HEK293 (cell line): ENCODE results near the gene DUSP16.

Experiments used
- HOXA7 ChIP-seq: sonication (generic); formaldehyde crosslinking; IDR thresholded peaks from 2 replicates; pipeline ENCODE4 v1.8.1; 2022; ENCODE audit warnings: missing genetic modification reagents, borderline replicate concordance
- HOXD13 ChIP-seq: sonication (generic); formaldehyde crosslinking; IDR thresholded peaks from 2 replicates; pipeline ENCODE4 v1.8.0; 2022; ENCODE audit warnings: missing genetic modification reagents, borderline replicate concordance
- ZNF140 ChIP-seq: fragments of 450-650 bp; formaldehyde crosslinking; IDR thresholded peaks from 2 replicates; pipeline ENCODE4 v1.5.1; 2016; ENCODE audit warnings: missing biosample characterization, missing genetic modification characterization
- ZNF274 ChIP-seq, 2 experiments: fragments of 200-500 bp in 1 of 2; fragments of 450-650 bp in 1 of 2; sonication (Bioruptor generic) in 1 of 2; formaldehyde crosslinking in 1 of 2; IDR thresholded peaks; 2 replicates each; pipeline versions ENCODE4 v1.5.1 to v1.6.1; 2014 to 2016; ENCODE audit warnings: borderline replicate concordance in 1 of 2, inconsistent platforms in 1 of 2, low read length in 1 of 2, missing biosample characterization in 1 of 2, missing genetic modification characterization in 1 of 2
- TF ChIP-seq, protein P1 (sequence below): fragments of 450-650 bp; formaldehyde crosslinking; IDR thresholded peaks from 2 replicates; pipeline ENCODE4 v1.5.1; 2016; ENCODE audit warnings: missing biosample characterization, missing genetic modification characterization
- TF ChIP-seq, protein P2 (sequence below): fragments of 450-650 bp; formaldehyde crosslinking; IDR thresholded peaks from 2 replicates; pipeline ENCODE4 v1.5.1; 2016; ENCODE audit warnings: missing biosample characterization, missing genetic modification characterization
- TF ChIP-seq, protein P3 (sequence below): fragments of 450-650 bp; formaldehyde crosslinking; conservative IDR thresholded peaks from 2 replicates; pipeline ENCODE4 v1.5.1; 2016; ENCODE audit warnings: low read depth, missing biosample characterization, missing genetic modification characterization
- TF ChIP-seq, protein P4 (sequence below): sonication (generic); formaldehyde crosslinking; IDR thresholded peaks from 2 replicates; pipeline ENCODE4 v1.8.1; 2022; ENCODE audit warnings: mild to moderate bottlenecking, moderate library complexity, missing genetic modification reagents
- TF ChIP-seq, protein P5 (sequence below): fragments of 450-650 bp; formaldehyde crosslinking; IDR thresholded peaks from 2 replicates; pipeline ENCODE4 v1.5.1; 2017; ENCODE audit warnings: missing biosample characterization, missing genetic modification characterization

DNA sequence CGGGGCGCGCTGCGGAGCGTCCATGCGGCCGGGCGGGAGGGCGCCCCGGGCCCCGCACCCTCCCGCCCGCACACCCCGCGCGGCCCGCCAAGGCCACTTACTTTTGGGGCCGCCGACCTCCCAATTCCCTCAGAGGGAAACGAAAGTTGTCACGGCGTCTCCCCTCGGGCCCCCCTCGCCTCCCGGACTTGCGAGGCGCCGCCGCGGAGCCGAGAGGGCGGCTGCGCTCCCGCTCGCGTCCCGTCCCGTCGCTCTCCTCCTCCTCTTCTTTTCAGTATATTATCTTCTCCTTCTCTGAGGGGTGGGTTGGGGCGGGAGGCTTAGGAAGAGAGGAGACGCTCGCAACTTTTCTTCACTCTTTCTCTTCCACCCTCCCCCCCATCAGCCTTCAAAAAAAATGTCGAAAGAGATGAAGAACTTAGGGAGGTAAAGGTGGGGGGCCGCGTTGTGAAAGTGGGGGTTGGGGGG lies 613 bp downstream of the DUSP16 start:
- TF ChIP-seq, protein P1, sequence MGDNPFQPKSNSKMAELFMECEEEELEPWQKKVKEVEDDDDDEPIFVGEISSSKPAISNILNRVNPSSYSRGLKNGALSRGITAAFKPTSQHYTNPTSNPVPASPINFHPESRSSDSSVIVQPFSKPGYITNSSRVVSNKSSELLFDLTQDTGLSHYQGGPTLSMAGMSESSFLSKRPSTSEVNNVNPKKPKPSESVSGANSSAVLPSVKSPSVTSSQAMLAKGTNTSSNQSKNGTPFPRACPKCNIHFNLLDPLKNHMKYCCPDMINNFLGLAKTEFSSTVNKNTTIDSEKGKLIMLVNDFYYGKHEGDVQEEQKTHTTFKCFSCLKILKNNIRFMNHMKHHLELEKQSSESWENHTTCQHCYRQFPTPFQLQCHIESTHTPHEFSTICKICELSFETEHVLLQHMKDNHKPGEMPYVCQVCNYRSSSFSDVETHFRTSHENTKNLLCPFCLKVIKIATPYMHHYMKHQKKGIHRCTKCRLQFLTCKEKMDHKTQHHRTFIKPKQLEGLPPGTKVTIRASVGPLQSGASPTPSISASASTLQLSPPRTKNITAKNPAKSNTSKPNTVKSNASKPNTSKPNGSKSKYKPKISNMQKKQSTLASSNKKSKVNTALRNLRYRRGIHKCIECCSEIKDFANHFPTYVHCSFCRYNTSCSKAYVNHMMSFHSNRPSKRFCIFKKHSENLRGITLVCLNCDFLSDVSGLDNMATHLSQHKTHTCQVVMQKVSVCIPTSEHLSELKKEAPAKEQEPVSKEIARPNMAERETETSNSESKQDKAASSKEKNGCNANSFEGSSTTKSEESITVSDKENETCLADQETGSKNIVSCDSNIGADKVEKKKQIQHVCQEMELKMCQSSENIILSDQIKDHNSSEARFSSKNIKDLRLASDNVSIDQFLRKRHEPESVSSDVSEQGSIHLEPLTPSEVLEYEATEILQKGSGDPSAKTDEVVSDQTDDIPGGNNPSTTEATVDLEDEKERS = no peak
- TF ChIP-seq HOXA7 (CRISPR knock-in tag) (no peak), ZNF140 (tag by site-specific recombination) (no peak), HOXD13 (CRISPR knock-in tag) (no peak), ZNF274 (IDR thresholded peaks at IDR 0.05; ENCODE audit: low read length) (no peak), ZNF274 (tag by site-specific recombination; IDR thresholded peaks at IDR 0.05; ENCODE audit: borderline replicate concordance) (no peak)
- TF ChIP-seq, protein P2, sequence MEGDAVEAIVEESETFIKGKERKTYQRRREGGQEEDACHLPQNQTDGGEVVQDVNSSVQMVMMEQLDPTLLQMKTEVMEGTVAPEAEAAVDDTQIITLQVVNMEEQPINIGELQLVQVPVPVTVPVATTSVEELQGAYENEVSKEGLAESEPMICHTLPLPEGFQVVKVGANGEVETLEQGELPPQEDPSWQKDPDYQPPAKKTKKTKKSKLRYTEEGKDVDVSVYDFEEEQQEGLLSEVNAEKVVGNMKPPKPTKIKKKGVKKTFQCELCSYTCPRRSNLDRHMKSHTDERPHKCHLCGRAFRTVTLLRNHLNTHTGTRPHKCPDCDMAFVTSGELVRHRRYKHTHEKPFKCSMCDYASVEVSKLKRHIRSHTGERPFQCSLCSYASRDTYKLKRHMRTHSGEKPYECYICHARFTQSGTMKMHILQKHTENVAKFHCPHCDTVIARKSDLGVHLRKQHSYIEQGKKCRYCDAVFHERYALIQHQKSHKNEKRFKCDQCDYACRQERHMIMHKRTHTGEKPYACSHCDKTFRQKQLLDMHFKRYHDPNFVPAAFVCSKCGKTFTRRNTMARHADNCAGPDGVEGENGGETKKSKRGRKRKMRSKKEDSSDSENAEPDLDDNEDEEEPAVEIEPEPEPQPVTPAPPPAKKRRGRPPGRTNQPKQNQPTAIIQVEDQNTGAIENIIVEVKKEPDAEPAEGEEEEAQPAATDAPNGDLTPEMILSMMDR (tag by site-specific recombination) = no peak
- TF ChIP-seq, protein P3, sequence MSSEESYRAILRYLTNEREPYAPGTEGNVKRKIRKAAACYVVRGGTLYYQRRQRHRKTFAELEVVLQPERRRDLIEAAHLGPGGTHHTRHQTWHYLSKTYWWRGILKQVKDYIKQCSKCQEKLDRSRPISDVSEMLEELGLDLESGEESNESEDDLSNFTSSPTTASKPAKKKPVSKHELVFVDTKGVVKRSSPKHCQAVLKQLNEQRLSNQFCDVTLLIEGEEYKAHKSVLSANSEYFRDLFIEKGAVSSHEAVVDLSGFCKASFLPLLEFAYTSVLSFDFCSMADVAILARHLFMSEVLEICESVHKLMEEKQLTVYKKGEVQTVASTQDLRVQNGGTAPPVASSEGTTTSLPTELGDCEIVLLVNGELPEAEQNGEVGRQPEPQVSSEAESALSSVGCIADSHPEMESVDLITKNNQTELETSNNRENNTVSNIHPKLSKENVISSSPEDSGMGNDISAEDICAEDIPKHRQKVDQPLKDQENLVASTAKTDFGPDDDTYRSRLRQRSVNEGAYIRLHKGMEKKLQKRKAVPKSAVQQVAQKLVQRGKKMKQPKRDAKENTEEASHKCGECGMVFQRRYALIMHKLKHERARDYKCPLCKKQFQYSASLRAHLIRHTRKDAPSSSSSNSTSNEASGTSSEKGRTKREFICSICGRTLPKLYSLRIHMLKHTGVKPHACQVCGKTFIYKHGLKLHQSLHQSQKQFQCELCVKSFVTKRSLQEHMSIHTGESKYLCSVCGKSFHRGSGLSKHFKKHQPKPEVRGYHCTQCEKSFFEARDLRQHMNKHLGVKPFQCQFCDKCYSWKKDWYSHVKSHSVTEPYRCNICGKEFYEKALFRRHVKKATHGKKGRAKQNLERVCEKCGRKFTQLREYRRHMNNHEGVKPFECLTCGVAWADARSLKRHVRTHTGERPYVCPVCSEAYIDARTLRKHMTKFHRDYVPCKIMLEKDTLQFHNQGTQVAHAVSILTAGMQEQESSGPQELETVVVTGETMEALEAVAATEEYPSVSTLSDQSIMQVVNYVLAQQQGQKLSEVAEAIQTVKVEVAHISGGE = no peak
- TF ChIP-seq, protein P4, sequence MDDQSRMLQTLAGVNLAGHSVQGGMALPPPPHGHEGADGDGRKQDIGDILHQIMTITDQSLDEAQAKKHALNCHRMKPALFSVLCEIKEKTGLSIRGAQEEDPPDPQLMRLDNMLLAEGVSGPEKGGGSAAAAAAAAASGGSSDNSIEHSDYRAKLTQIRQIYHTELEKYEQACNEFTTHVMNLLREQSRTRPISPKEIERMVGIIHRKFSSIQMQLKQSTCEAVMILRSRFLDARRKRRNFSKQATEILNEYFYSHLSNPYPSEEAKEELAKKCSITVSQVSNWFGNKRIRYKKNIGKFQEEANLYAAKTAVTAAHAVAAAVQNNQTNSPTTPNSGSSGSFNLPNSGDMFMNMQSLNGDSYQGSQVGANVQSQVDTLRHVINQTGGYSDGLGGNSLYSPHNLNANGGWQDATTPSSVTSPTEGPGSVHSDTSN = no peak
- TF ChIP-seq, protein P5, sequence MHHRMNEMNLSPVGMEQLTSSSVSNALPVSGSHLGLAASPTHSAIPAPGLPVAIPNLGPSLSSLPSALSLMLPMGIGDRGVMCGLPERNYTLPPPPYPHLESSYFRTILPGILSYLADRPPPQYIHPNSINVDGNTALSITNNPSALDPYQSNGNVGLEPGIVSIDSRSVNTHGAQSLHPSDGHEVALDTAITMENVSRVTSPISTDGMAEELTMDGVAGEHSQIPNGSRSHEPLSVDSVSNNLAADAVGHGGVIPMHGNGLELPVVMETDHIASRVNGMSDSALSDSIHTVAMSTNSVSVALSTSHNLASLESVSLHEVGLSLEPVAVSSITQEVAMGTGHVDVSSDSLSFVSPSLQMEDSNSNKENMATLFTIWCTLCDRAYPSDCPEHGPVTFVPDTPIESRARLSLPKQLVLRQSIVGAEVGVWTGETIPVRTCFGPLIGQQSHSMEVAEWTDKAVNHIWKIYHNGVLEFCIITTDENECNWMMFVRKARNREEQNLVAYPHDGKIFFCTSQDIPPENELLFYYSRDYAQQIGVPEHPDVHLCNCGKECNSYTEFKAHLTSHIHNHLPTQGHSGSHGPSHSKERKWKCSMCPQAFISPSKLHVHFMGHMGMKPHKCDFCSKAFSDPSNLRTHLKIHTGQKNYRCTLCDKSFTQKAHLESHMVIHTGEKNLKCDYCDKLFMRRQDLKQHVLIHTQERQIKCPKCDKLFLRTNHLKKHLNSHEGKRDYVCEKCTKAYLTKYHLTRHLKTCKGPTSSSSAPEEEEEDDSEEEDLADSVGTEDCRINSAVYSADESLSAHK = no peak
